ENCODE results near the gene CFAP61. TPM values are rescaled to one million over a fixed set of nuclear protein-coding genes. Genes with fewer than 3 reads are reported as not detected.

Gene CFAP61
- total and polyA plus RNA-seq, 8 donors = 0.15 to 0.53 (median 0.33) TPM

DNA sequence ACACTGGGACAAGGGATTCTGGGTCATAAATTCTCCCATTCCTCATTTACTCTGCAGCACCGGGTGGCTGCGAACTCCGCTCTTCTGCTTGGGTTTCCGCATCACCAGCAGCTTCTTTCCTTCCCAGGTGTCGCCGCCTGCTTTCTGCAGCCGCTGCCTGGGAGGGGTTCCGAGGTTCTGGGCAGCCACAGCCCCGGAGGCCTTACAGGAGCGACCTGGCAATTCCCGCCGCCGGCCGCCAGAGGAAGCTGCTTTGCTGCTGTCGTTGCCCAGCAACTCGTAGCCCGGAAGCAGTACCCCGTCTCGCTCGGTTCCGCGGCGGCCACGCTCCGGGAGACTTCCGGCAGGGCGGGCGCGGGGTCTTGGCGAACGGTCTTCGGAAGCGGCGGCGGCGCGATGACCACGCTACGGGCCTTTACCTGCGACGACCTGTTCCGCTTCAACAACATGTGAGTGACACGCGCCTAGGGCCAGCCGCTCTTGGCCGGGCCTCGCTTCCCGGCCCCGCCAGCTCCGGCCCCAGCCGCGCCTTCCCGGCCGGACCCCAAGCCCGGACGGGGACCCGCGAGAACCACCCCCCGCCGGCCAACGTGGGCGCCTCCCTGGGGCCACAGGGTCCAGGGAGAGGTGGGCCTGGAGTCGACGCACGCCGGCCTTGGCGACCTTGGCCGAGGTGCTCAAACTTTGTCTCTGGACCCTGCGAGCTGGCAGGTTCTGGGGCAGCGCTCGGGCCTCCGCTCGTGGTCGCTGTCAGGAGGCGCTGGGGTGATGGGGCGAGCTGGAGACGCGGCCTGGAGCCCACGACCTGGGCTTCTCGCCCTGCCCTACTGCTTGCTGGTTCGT, 35.1 kb upstream of the CFAP61 start, which contains the start of gene NAA20:
NAA20 (plus strand) TSS at position 362 of the 843 bp plus-strand sequence; CDS start at position 397, 35 bp downstream.
- peak within 1 kb of the TSS; percentile 59 to 81 (median 69) for H3K27ac ChIP-seq
- no peaks in the 10 kb centered on the region for H3K27me3 ChIP-seq
- H3K4me3 ChIP-seq = peak within 1 kb of the TSS; percentile 80 to 98 (median 92)
- peak; percentile 93 to 98 (median 94) for DNase-seq
- no peaks in the 10 kb centered on the region for H3K9me3 ChIP-seq
- H3K4me1 ChIP-seq = peaks cover 8 to 28% (median 18%) of the 10 kb centered on the region in 3 donors
- TF ChIP-seq, protein P1, sequence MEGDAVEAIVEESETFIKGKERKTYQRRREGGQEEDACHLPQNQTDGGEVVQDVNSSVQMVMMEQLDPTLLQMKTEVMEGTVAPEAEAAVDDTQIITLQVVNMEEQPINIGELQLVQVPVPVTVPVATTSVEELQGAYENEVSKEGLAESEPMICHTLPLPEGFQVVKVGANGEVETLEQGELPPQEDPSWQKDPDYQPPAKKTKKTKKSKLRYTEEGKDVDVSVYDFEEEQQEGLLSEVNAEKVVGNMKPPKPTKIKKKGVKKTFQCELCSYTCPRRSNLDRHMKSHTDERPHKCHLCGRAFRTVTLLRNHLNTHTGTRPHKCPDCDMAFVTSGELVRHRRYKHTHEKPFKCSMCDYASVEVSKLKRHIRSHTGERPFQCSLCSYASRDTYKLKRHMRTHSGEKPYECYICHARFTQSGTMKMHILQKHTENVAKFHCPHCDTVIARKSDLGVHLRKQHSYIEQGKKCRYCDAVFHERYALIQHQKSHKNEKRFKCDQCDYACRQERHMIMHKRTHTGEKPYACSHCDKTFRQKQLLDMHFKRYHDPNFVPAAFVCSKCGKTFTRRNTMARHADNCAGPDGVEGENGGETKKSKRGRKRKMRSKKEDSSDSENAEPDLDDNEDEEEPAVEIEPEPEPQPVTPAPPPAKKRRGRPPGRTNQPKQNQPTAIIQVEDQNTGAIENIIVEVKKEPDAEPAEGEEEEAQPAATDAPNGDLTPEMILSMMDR (IDR thresholded peaks at IDR 0.05) = peak; percentile 56 to 75 (median 70)
- FAIRE-seq = no peak
- intact Hi-C loops (cut with DNase I) = no loop called here
- whole genome bisulfite sequencing, 2 donors = 0% methylated on average over 76 to 81 of the region's 81 CpGs
- H3K36me3 ChIP-seq = no peaks in the 10 kb centered on the region
- ATAC-seq = peak; percentile 98 to 99 (median 98)

DNA sequence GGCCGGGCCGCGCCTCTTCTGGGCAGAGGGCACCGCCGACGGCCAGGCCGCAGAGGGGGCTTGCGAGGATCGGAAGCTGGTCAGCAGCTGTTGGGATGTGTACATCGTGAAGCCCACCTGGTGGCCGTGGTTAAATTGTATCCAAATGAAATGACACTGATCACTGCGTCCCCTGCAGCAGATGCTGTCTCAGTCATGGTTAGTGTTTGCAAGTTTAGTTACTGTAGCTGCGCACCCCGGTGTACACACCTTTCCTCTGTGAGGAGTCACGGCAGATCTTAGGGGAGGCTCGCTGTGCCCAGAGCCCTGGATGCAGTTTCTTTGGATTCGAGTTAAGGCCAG, 34.5 kb upstream of the CFAP61 start:
- peak in 2 of 4 donors; percentile 14 to 17 for ATAC-seq
- H3K36me3 ChIP-seq = no peaks in the 10 kb centered on the region
- no peak for FAIRE-seq
- 1 to 2% methylated on average over 16 to 17 of the region's 17 CpGs for WGBS, 2 donors
- peak overlapping the region; percentile 80 to 98 (median 92) for H3K4me3 ChIP-seq
- peak overlapping the region; percentile 59 to 81 (median 69) for H3K27ac ChIP-seq
- no peaks in the 10 kb centered on the region for H3K27me3 ChIP-seq
- H3K9me3 ChIP-seq = no peaks in the 10 kb centered on the region
- intact Hi-C loops (cut with DNase I) = no loop called here
- no peak for DNase-seq
- H3K4me1 ChIP-seq = peaks cover 8 to 28% (median 18%) of the 10 kb centered on the region in 3 donors
- TF ChIP-seq, protein P1 (IDR thresholded peaks at IDR 0.05) = no peak

DNA sequence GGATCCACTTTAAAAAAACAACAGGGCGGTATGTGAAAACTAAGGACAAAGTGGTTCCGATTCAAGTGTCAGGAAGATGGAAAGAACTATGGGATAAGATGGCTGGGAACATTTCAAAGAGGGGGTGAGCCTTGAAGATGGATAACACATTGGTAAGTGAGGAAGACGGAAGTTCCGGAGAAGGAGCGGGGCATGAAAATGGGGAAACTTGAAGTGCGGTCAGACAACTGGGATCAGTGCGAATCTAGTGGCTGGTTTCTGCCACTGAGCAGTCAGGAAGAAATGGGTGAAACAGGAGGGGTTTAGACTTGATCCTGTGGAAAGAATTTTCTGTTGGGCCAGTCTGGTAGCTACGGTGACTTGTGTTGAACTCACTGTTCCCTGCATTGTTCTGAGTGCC, 34.0 kb upstream of the CFAP61 start:
- no peak for FAIRE-seq
- no peak overlapping the region for H3K27ac ChIP-seq
- WGBS, 2 donors = 51 to 71% methylated on average over 8 of the region's 8 CpGs
- peaks cover 8 to 28% (median 18%) of the 10 kb centered on the region in 3 donors for H3K4me1 ChIP-seq
- ATAC-seq = no peak
- no peaks in the 10 kb centered on the region for H3K27me3 ChIP-seq
- no peaks in the 10 kb centered on the region for H3K9me3 ChIP-seq
- H3K4me3 ChIP-seq = peak overlapping the region; percentile 80 to 98 (median 92)
- H3K36me3 ChIP-seq = no peaks in the 10 kb centered on the region
- TF ChIP-seq, protein P1 (IDR thresholded peaks at IDR 0.05) = no peak
- intact Hi-C loops (cut with DNase I) = no loop called here
- no peak for DNase-seq

DNA sequence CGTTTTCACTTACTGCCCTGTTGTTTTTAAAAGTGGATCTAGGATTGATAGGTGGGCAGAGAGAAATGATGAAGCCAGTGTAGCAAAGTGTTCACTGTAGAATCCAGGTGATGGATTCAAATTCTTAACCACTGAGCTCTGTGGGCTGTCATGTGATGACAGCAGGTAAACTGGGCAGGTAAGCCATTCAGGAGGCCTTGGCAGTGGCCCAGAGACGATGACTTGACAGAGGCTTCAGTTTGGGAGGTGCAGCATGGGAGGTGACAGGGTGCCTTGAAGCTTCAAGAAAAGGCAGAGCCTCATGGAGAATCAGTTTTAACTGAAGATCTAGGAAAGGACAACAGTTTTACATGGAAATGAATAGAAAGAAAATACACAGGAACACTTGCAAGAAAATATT, 33.2 kb upstream of the CFAP61 start:
- H3K27ac ChIP-seq = no peak overlapping the region
- TF ChIP-seq, protein P1 (IDR thresholded peaks at IDR 0.05) = no peak
- DNase-seq (no peak), FAIRE-seq (no peak), ATAC-seq (no peak)
- H3K27me3 ChIP-seq = no peaks in the 10 kb centered on the region
- peak overlapping the region in 1 of 4 donors; percentile 80 for H3K4me3 ChIP-seq
- H3K4me1 ChIP-seq = peaks cover 8 to 28% (median 18%) of the 10 kb centered on the region in 3 donors
- WGBS, 2 donors = 35 to 37% methylated on average over 2 of the region's 2 CpGs
- intact Hi-C loops (cut with DNase I) = no loop called here
- H3K9me3 ChIP-seq = no peaks in the 10 kb centered on the region
- no peaks in the 10 kb centered on the region for H3K36me3 ChIP-seq

DNA sequence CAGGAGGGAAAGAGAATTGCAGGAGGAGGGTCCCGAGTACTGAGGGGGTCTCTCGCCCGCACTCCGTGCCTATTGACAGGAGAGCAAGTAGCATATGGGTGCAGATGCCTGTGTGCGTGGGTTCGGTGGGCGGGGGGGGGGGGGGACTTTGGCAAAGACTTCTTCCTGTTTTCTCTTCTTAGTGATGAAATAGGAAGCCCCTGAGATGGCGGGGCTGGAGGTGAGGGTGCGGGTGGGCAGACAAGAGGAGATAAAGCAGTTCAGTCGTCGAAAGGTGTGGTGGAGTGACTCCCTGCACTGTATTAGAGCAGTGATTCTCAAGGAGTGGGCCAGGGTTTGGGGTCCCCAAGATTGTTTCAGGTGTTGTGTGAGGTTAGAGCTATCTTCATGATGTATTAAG, 31.4 kb upstream of the CFAP61 start:
- Histone ChIP-seq H3K4me1 (peaks cover 5 to 21% (median 6%) of the 10 kb centered on the region in 3 donors), H3K4me3 (no peak overlapping the region), H3K36me3 (no peaks in the 10 kb centered on the region), H3K27me3 (no peaks in the 10 kb centered on the region), H3K9me3 (no peaks in the 10 kb centered on the region), H3K27ac (no peak overlapping the region)
- ATAC-seq (no peak), FAIRE-seq (no peak), DNase-seq (no peak)
- TF ChIP-seq, protein P1 (IDR thresholded peaks at IDR 0.05) = no peak
- WGBS, 2 donors = 72 to 87% methylated on average over 10 to 11 of the region's 11 CpGs
- intact Hi-C loops (cut with DNase I) = no loop called here

Measured in pancreas (tissue), 10 donors.